Neuron (in vitro differentiated cells): Measurements from ENCODE around the gene STEAP1.
"Not testable (repeated sequence)": the region's sequence is repeated elsewhere in the genome, so short reads cannot be mapped to it uniquely, and the experiment has no call there.

ENCODE experiments used
- H2AFZ ChIP-seq: one replicate; pipeline ENCODE4 v1.6.1; 2013; ENCODE audit warnings: low read depth, mild to moderate bottlenecking, inconsistent platforms, low read length, moderate library complexity
- H3K27me3 ChIP-seq: one replicate; pipeline ENCODE4 v1.6.1; 2013; ENCODE audit warnings: low read length; ENCODE audit not compliant: insufficient read depth
- H3K36me3 ChIP-seq: one replicate; pipeline ENCODE4 v1.6.1; 2013; ENCODE audit warnings: low read length; ENCODE audit not compliant: insufficient read depth
- H3K4me1 ChIP-seq: one replicate; pipeline ENCODE4 v1.6.1; 2013; ENCODE audit warnings: low read length; ENCODE audit not compliant: insufficient read depth
- H3K4me3 ChIP-seq: 2 replicates; pipeline ENCODE4 v1.5.1; 2013; ENCODE audit warnings: mild to moderate bottlenecking, low read length, moderate library complexity
- H3K9me3 ChIP-seq: one replicate; pipeline ENCODE4 v1.6.1; 2013; ENCODE audit warnings: low read length

STEAP1 gene

DNA sequence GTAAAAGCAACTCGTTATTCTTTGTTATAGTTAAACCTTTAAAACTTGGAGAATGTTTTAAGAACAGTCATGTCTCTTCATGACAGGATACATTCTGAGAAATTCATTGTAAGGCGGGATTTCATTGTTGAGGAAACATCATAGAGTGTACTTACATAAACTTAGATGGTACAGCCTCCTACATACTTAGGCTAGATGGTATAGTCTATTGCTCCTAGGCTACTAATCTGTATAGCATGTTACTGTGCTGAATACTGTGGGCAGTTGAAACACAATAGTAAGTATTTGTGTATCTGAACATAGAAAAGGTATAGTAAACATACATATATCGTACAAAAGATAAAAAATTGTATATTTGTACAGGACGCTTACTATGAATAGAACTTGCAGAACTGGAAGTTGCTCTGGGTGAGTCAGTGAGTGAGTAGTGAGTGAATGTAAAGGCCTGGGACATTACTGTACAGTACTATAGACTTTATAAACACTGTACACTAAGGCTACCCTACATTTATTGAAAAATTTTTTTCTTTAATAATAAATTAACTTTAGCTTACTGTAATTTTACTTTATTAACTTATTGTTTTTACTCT is 3.6 kb downstream of the STEAP1 start:
- H3K4me1 ChIP-seq, H3K27me3 ChIP-seq, H3K4me3 ChIP-seq, H2AFZ ChIP-seq, H3K36me3 ChIP-seq, H3K9me3 ChIP-seq: not testable (repeated sequence)

DNA sequence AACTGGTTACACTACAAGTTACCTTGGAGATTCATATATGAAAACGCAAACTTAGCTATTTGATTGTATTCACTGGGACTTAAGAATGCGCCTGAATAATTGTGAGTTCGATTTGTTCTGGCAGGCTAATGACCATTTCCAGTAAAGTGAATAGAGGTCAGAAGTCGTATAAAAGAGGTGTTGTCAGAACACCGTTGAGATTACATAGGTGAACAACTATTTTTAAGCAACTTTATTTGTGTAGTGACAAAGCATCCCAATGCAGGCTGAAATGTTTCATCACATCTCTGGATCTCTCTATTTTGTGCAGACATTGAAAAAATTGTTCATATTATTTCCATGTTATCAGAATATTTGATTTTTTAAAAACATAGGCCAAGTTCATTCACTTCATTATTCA is 9.3 kb downstream of the STEAP1 start:
- Histone ChIP-seq H2AFZ (no peak overlapping the region), H3K4me3 (no peak overlapping the region), H3K36me3 (no peaks in the 10 kb centered on the region), H3K27me3 (no peaks in the 10 kb centered on the region), H3K4me1 (no peaks in the 10 kb centered on the region), H3K9me3 (no peaks in the 10 kb centered on the region)

DNA sequence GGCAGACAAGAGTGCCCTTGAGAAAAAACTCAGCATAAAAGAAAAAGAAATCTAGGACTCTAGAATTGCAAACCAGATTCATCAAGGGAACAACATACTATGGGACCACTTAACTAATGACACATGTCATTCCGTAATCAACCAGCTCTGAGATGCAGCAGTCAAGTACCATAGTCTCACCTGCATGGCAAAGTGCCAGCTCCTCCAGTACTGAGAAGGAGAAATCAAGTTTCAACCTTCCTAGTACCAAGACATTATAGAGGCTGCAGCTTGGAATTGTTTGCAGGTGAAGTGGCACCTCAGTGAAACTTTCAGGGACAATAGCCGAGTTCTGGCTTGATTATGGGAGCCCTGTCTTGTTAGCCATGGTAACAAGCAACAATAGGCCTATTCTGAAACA is 11.5 kb downstream of the STEAP1 start:
- no peaks in the 10 kb centered on the region for H3K27me3 ChIP-seq
- no peaks in the 10 kb centered on the region for H3K36me3 ChIP-seq
- H2AFZ ChIP-seq = no peak overlapping the region
- H3K9me3 ChIP-seq = peaks cover 2% of the 10 kb centered on the region
- no peak overlapping the region for H3K4me3 ChIP-seq
- no peaks in the 10 kb centered on the region for H3K4me1 ChIP-seq

DNA sequence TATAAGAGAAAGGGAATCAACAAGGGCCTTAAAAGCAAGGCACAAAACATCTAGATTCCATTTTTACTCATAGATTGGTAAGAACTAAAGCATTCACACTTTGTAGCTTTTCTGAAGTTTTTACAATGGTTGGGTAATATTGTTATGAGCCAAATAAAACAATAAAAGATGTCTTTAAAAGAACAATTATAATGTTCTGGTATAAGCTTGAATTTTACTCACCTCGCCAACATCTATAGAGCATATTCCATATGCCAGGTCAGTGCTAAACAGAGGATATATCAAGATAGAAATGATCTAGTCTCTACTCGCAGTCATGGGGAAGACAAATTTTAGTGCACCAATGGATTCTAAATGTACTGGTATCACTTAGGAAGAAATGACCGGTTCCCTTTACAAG is 11.9 kb downstream of the STEAP1 start:
- H3K27me3 ChIP-seq = no peaks in the 10 kb centered on the region
- H3K4me3 ChIP-seq = no peak overlapping the region
- H3K4me1 ChIP-seq = no peaks in the 10 kb centered on the region
- no peak overlapping the region for H2AFZ ChIP-seq
- peaks cover 2% of the 10 kb centered on the region for H3K9me3 ChIP-seq
- no peaks in the 10 kb centered on the region for H3K36me3 ChIP-seq

DNA sequence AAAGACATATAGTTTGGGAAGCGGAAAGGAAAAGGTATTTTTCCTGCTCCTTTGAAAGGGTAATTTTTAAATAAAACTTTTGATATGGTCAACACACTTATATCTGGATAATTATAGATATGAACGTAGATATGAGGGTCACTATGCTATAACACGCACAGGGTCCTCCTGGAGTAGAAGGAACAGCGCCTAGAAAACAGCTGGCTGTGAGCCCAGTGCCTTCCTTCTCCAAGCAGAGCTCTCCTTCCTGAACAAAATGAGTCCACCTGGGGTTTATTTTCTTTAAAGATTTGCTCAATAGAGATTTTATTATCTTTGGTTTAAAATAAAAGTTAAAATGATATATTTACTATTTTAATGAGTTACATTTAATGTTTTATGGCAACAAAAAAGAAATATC is 13.1 kb downstream of the STEAP1 start:
- Histone ChIP-seq H3K9me3 (peaks cover 2% of the 10 kb centered on the region), H2AFZ (no peak overlapping the region), H3K36me3 (no peaks in the 10 kb centered on the region), H3K4me3 (no peak overlapping the region), H3K27me3 (no peaks in the 10 kb centered on the region), H3K4me1 (no peaks in the 10 kb centered on the region)

DNA sequence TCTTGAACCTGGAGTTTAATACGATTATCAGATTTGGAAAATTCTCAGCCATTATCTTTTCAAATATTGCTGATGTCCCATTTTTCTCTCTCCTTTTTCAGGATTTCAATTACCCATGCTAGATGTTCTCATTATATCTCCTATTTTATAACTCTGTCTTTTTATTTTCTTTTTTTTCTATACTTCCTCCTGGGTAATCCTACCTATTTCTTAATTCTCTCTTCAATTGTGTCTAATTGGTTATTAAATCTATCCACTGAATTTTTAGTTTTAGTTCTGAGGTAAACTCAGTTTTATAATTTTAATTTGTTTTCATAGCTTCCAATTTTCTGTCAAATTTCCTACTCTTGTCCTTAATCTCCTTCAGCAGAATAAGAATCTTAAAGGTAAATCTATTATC is 15.6 kb downstream of the STEAP1 start:
- peaks cover 2% of the 10 kb centered on the region for H3K9me3 ChIP-seq
- no peaks in the 10 kb centered on the region for H3K4me1 ChIP-seq
- no peak overlapping the region for H3K4me3 ChIP-seq
- H3K27me3 ChIP-seq = no peaks in the 10 kb centered on the region
- H3K36me3 ChIP-seq = no peaks in the 10 kb centered on the region
- no peak overlapping the region for H2AFZ ChIP-seq

DNA sequence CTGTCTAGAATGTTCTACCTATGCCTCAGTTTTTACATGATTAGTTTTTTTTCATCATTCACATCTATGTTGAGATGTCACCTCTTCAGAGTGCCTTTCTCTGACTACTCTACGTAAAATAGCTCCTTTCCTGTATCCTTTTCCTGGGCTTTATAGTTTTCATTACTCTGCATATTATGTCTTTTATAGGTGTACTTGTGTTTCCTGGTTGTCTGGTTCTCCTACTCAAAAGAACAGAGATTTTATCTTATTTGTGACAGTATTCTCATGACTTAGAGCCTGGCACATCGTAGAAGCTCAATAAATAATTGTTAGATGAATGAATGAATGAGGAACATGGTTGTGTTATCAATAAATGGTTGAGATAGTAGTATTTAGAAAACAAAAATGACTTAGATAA is 17.9 kb downstream of the STEAP1 start:
- Histone ChIP-seq H3K27me3 (no peaks in the 10 kb centered on the region), H3K9me3 (peaks cover 10% of the 10 kb centered on the region), H3K4me3 (no peak overlapping the region), H3K4me1 (no peaks in the 10 kb centered on the region), H2AFZ (no peak overlapping the region), H3K36me3 (no peaks in the 10 kb centered on the region)

DNA sequence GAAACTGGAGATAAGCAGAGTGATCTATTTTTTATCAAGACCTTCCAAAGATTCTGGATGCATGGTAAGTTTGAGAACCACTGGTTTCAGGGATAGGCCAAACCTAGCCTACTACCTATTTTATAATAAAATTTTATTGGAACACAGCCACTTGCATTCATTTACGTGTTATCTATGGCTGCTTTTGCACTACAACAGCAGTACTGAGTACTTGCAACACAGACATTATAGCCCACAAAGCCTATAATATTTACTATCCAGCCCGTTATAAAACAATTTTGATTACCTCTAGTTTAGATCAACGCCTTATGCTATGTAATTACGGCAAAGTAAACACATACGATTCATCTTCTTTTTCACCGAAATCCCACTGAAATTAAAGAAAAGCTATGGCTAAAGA is 18.4 kb downstream of the STEAP1 start:
- Histone ChIP-seq H2AFZ (no peak overlapping the region), H3K9me3 (peaks cover 10% of the 10 kb centered on the region), H3K4me1 (no peaks in the 10 kb centered on the region), H3K4me3 (no peak overlapping the region), H3K36me3 (no peaks in the 10 kb centered on the region), H3K27me3 (no peaks in the 10 kb centered on the region)

DNA sequence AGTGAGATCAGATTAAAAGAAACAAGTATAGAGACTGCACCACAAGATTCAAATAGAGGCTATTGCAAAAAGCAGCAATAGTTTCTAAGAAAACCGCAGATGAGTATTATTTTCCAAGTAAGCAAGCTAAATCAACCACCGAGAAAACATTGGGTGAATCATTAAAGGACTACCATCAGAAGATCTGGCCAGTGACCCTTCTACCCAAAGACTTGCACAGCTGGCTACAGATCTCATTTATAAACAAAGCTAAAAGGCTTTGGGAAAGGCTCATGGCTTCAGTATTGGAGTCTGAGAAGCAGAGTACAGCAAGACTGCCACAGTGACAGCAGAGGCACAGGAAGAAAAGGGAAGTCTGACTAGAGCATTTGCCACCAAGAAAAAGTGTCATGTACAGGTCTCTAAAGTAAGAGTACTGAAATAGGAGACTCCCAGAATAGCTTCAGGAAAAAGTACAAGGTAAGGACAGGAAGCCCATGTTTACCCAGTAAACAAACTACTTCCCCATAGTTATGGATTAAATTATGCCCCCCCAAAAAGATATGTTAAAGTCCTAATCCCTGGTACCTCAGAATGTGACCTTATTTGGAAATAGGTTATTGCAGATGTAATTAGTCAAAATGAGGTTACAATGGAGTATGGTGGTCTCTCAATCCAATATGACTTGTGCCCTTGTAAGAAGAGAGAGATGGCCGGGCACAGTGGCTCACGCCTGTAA is 19.0 kb downstream of the STEAP1 start:
- H3K27me3 ChIP-seq = no peaks in the 10 kb centered on the region
- no peak overlapping the region for H2AFZ ChIP-seq
- no peaks in the 10 kb centered on the region for H3K36me3 ChIP-seq
- no peak overlapping the region for H3K4me3 ChIP-seq
- H3K4me1 ChIP-seq = no peaks in the 10 kb centered on the region
- peaks cover 10% of the 10 kb centered on the region for H3K9me3 ChIP-seq

DNA sequence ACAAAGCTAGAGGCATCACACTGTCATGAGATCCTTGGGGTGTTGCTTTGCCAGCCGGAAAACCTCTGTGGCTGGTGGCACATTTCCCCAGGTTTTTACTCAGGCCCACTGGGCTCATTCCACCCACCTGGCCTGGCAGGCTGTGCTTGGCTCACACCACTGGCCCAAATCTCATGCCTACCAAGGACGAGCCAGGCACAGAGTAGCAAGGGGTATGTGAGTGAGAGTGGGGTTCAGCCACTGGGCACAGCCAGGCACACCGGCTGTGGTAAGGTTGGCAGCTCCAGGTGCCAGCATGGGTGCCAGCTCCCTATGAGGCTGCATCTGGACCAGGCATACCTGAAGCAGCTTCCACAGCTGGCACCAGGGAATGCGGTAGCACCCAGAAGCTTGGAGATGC is 21.4 kb downstream of the STEAP1 start:
- Histone ChIP-seq H2AFZ (no peak overlapping the region), H3K36me3 (no peaks in the 10 kb centered on the region), H3K4me3 (no peak overlapping the region), H3K27me3 (no peaks in the 10 kb centered on the region), H3K9me3 (peaks cover 9% of the 10 kb centered on the region), H3K4me1 (no peaks in the 10 kb centered on the region)

DNA sequence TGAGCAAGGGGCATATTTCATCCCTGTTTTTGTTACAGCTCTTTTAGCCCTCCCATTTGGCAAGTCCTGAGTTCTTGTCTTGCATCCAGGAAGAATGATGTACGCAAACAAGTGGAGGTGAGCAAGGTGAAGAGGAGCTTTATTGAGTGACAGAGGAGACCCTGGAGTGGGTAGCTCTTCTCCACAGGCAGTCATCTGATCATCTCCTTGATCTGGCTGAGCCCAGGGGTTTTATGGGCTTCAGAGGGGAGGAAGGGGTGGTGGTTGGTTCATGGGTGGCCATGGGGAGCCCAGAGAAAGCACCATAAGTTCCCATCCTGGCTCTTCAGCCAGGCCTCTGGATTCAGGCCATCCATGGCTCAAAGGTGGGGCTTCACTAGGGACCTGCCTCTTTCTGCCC is 21.9 kb downstream of the STEAP1 start:
- no peaks in the 10 kb centered on the region for H3K27me3 ChIP-seq
- H3K36me3 ChIP-seq = no peaks in the 10 kb centered on the region
- H3K9me3 ChIP-seq = peaks cover 8% of the 10 kb centered on the region

DNA sequence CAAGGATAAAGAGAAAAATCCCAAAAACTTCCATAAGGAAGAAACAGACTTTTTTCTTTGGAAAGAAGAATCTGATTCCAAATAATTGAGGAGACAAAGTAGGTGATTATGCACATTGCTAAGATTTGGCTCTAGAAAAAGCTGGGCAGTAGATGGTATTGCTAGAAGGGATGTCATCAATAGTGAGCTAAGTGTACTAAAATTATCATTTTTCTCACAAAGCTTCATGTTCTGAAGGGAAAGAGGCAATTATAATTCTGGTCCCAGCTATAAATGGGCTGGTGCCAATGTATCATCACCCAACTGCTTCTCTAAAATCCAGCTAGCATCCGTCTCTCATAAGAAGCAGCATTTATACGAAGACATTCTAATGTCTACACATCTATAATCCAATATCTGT is 23.9 kb downstream of the STEAP1 start:
- Histone ChIP-seq H3K36me3 (no peaks in the 10 kb centered on the region), H2AFZ (no peak overlapping the region), H3K9me3 (peaks cover 8% of the 10 kb centered on the region), H3K4me3 (no peak overlapping the region), H3K27me3 (no peaks in the 10 kb centered on the region), H3K4me1 (no peaks in the 10 kb centered on the region)

More for the DNA sequence above, 21.9 kb downstream of the STEAP1 start:
- H3K4me1 ChIP-seq = no peaks in the 10 kb centered on the region
- H2AFZ ChIP-seq = no peak overlapping the region
- no peak overlapping the region for H3K4me3 ChIP-seq

DNA sequence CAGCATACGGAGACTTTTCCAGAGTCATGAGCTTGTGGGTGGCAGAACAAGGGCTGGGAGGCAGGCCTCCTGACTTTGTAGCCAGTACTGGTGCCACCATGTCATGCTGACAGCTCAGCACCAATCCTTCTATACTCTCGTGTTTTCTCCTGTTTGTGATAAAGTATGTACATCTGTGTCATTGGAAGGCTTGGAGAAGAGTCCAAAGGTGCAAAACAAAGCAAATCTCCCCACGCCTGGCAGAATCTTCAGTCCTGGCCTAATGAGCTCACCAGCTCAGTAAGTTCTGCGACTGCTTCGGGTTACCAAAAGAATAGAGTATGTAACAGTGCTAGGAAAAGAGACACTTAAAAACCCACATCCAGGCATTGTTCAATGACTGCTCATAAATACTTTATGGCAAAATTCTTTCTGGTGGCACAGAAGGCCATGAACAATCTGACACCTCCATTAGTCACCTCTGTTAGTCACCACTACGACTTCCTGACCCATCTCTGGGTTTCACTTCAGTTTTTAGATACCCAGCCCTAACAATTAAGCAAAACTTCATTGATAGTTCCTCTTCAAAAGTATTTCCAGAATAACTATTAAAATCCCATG is 24.5 kb downstream of the STEAP1 start:
- no peak overlapping the region for H3K4me3 ChIP-seq

More for the DNA sequence above, 24.5 kb downstream of the STEAP1 start:
- Histone ChIP-seq H2AFZ (no peak overlapping the region), H3K36me3 (no peaks in the 10 kb centered on the region), H3K4me1 (no peaks in the 10 kb centered on the region), H3K27me3 (no peaks in the 10 kb centered on the region), H3K9me3 (peaks cover 8% of the 10 kb centered on the region)
